Suppressor macrophage (primary cell): ENCODE data around the gene CDC42BPG.
"Not testable (repeated sequence)": the region's sequence is repeated elsewhere in the genome, so short reads cannot be mapped to it uniquely, and the experiment has no call there.

Experiments
- DNase-seq, 4 experiments: peaks; one replicate each; pipeline ENCODE4 v3.0.0-alpha.2; 2020 to 2022

The CDC42BPG gene

DNA sequence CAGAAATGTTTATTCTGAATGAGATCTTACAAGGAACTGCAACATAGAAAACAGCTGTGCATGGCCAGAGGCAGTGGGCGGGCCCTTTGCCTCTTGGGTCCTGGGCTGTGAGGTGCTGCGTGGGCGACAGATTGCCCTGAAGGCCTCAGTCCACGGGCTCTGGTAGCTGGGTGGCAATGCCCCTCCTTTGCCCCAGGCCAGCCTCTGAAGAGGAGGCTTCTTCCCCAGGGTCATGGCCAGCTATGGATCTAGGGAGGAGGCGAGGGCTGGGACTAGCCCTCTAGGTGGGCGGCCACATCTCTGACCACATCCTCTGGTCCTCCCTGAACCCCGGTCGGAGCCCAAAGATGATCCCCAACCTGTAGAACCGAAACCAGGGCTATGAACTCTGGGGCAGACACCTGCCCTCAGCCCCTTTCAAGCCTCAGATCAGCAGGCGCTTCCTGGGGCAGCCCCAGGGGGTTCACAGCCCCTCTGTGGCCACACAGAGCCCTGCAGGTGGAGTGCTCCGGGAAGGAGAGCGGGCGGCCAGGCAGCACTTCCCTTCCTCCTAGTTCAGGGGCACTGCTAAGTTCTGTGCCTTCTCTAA, 6.6 kb upstream of the CDC42BPG start:
- DNase-seq: peak; percentile 41 to 74 (median 66)

DNA sequence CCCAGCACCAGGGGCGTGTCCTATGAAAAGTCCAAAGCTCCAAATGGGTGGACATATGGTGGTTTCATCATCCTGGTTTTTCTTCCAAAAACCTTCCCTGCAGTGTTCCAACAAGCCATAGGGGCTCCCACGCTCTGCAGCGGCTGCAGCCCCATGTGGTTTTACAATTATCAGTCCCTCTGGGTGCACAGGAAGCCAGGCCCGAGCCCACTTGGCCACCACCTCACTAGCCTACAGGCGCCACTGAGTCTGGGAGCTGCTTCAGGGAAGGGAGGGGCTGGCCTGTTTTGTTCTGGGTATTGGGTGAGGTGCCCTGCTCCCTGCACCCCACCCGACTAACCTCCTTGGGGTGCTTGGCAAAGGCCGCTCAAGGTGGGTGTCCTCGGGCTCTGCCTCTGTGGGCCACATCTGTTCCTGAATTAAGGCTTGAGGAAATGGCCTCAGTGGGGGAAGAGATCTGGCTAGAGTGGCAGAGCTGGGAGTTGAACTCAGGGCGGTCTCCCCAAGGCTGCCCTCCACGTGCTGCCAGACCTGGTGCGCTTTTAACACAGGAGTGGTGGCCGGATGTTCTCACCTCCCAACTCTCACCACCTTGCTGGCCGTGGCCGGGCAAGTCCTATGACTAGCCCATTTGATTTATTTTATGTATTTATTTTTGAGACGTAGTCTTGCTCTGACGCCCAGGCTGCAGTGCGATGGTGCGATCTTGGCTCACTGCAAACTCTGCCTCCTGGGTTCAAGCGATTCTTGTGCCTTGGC, 5.3 kb upstream of the CDC42BPG start:
- no peak for DNase-seq

DNA sequence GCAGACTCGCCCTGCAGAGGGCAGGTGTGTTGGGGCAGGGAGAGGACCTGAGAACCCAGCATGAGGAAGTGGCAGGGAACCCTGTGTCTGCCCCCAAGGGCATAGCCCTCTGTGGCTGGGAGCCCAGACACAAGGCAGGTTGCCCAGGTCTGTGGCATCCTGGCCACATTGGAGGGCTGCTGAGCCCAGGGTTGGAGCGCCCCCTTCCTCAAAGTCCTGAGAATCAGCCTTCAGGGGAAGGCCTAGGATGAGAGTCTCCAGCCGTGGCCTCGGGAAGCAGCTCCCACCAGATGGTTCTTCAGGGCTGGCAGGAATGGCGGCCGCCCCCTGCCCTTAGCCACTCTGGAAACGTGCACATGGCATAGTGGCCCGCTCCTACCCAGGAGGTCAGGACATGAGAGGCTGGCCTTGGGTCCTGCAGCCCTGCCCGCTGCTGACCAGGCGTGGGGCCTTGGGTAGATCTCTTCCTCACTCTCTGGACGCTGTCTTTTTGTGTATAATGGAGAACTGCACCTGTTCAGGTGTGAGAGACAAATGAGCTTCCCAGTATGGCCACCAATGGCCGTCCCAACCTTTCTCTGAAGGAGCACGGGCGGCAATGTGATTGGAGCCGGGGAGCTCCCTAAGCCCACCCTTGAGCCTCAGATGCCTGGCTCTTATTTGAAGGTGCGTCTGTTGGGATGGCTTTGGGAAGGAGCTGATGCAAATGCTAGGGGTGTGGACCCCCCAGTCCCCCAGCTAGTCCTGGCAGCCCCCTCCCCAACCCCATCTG, 4.6 kb upstream of the CDC42BPG start:
- DNase-seq: no peak

DNA sequence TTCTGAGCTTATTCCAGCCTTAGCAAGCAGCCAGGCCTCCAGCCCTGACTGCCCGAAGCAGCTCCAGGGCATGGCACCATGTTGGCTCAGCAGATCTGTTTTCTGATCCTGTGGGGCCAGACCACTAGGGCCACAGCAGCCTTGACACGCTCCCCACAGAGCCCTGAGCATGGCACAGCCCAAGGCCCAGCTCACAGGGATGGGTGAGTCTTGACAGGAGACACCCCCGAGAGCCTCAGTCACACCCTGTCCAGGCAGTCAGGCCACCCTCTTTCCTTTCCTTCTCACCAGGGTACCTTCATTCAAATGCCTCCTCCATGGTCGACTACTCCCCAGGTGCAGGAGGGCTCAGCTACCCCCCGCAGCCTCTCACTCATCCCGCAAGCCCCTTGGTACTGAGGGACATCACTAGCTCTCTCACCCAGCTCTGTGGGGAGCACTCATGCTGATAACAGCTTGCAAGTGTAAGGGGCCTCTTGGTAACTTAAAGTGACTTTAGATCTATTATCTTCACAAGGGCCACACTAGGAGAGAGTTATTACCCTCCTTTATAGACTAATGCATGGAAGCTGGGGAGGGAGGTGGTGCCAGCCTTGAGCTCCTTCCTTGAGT, 3.9 kb upstream of the CDC42BPG start:
- DNase-seq: no peak

DNA sequence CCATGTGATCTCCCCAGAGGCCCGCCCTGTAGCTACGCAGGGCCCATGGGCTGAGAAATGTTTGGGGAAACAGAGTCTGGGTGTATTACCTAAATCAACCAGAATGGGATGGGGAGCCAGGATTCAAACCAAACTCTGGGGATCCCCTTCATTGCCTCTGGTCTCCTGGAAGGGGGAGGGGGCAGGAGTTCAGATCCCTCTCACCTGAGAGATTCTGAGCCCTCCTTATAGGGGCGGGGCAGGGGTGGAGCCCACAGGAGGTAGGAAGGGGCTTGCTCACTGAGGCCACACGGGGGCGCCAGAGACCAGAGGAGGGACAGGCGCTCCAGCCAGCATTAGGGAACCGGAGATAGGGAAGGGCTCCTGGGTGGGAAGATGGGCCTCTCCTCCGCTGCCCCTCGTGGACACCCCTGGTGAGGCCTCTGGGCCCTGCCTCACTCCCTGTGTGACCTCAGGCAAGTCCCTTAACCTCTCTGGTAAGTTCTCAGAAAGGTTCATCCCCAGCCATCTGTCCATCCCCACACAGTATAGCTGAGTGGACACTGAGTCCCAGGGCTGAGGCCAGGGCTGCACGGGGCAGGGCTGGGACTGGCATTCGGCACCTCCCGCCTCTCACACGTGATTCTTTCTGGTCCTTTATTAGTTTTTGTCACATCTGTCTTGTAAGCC, 2.7 kb upstream of the CDC42BPG start:
- peak; percentile 96 to 98 (median 98) for DNase-seq

DNA sequence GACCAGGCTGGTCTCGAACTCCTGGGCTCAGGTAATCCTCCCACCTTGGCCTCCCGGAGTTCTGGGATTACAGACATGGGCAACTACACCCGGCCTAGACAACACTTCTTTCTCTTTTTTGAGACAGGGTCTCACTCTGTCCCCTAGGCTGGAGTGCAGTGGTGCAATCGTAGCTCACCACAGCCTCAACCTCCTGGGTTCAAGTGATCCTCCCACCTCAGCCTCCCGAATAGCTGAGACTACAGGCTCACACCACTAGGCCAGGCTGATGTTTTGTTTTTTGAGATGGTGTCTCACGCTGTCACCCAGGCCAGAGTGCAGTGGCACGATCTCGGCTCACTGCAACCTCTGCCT, 1.3 kb upstream of the CDC42BPG start:
- not testable (repeated sequence) for DNase-seq

DNA sequence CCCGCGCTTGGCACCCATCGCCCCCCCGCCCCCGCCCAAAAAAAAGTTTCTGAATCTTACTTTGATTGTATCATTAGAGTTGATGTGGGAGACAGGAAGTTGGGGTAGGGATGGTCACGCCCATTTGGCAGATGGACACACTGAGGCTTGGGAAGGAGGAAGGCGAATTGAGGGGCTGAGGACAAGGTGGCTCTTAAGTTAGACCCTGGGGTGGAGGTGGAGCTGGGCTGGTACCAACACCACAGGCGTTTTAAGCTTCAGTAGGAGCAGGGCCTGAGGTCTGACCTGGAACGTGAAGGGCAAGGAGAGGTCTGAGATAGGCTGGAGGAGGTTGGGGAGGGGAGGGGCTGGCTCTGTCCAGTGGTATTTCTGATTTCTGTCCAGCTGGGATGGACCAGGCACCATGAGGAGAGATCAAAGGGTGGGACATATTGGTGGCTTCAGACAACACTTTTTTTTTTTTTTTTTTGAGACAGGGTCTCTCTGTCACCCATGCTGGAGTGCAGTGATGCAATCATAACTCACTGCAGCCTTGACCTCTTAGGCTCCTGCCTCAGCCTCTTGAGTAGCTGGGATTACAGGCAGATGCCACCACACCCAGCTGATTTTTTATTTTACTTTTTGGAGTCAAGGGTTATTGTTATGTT, 799 bp upstream of the CDC42BPG start:
- DNase-seq: no peak

DNA sequence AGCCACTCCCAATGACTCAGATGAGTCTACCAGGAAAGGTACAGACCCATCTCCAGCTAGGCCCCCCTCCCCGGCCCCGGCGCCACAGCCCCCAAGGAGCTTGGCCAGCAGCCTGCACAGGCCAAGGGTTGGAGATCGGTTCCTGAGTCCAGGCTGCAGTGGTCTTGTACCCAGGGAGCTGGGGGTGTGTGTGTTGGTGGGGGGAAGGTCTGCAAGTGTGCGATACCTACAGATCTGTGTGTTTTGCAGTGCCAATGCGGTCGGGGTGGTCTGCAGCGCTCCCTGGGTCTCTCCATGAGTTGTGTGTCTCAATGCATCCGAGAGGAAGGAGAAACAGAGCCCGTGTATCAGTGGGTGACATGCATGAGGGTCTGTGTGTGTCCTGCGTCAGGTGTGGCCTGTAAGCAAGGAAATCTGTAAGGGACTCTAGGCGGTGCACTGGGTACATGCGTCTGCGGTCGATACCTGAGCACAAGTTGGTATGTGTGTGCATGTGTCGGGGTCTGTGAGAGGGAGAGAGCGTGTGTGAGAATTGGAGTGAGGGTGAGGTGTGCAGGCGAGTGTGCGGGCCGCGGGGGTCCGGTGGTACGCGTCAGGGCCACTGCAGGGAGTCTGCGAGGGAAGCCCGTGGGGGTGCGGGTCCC, 645 bp downstream of the CDC42BPG start:
- no peak for DNase-seq

DNA sequence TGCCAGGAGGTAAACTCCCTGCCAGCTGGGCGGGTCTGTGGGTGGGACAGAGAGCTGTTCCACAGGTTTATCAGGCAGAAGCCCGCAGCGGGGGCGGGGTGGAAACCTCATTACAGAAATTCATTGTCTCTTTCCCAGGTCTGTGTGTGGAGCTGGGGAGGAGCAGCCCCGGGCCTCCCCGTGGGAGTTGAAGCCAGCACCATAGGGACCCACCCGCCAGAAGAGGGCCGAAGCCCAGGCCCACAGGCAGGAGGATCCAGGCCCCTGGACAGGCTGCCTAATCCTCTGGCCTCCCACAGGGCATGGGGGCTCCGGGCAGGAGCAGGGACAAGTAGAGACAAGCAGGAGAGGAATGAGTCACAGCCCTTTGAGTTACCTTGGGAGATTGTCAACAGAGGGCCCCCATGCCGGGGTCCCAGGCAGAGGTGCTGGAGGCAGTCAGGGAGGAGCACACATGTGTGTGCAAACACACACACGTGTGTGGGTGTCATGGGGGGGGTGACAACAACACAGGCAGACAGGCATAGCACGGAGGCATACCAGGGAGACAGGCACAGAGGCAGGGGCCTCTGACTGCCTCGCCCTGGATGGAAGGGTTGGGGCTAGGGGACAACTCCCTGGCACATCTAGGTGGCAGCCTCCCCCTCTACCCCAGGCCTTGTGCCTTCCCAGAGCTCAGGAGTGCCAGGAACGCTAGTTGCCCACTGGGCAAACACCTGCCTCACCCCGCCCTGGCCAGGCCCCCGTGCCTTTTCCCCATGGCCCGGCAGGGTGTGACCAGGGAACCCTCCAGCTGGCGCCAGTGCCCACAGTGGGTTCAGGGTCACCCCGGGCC, 1.4 kb downstream of the CDC42BPG start:
- no peak for DNase-seq

DNA sequence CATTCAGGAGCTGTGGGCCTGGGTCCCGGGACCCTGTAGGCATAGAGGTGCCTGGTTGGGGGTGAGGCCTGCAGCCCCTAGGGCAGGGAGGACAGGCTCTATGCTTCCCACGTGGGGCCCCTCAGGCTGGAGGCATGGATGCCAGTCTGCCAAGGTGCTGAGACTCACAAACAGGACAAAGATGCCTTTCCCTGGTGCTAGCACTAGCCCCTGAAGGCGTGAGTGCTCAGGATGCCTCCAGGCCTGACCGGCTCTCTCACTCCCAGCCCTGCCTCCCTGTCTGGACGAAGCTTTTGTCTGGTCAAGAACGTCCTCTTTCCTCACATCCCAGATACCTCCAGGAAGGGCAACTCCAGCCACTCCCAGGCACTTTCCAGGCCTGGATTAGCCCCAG, 2.1 kb downstream of the CDC42BPG start:
- no peak for DNase-seq

DNA sequence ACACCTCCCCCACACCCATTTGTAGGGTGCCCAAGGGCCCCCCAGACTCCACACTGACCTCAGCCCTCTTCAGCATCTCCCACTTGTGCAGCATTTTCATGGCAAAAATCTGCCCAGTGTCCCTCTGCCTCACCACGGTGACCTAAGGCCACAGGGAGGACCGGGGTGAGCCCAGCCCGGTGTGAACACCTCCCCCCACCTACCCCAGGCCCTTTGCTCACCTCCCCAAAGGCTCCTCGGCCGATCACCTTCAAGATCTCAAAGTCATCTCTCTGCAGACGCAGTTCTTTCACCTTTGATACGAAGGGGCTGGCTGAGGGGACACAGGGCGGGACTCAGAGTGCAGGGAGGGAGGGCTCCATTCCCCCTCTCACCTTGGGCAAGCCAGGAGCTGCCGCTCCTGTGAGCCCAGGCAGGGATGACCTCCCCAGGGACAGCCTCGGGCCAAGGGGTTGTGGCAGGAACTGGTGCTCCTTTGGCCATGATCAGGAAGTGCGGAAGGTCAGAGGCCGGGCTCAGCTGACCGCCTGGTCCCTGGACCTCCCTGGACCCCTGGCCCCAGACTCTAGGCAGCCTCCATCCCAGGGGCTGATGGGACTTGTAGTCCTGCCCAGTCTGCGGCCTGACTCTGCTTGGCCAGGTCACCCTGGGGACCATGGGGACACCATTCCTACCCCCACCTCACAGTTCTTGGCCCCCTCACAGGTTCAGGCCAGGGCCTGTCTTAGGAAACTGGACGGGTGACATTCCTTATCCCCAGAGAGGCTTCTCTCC, 2.7 kb downstream of the CDC42BPG start:
- DNase-seq: no peak

DNA sequence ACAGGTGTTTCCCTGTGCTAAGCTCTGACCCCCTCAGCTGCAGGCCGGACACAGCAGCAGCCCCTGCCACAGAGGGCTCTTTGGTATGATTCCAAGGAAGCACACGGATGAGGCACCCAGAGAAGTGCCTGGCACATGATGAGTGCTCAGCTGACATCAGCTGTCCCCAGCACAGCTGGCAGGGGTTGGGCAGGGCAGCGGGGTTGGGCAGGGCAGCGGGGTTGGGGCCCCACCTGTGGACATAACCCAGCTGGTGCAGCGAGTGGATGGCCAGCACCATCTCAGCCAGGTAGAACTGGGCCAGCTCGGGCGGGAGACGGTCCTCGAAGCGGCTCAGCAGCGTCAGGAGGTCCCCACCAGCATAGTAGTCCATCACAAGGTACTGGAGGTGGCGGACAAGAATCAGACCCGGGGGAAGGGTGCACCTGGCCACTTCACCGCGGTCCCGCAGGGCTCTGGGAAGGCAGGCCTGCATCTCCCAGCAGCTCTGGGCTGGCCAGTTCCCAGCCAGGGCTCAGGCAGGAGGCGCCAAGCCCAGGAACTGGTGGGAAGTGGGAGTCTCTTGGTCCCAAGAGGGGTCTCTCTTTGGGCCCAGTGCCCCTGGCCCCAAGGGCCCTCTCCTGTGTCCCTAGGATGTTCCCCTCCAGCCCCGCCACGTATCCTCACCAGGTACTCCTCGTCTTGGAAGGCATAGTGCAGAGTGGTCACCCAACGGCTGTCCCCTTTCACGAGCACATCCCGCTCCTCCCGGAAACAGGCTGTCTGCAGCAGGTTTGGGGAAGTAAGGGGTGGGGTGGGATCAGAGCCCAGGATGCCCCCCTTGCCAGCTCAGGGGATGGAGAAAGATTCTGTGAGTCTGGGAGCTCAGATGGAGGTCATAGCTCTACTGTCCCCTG, 4.3 kb downstream of the CDC42BPG start:
- no peak for DNase-seq

DNA sequence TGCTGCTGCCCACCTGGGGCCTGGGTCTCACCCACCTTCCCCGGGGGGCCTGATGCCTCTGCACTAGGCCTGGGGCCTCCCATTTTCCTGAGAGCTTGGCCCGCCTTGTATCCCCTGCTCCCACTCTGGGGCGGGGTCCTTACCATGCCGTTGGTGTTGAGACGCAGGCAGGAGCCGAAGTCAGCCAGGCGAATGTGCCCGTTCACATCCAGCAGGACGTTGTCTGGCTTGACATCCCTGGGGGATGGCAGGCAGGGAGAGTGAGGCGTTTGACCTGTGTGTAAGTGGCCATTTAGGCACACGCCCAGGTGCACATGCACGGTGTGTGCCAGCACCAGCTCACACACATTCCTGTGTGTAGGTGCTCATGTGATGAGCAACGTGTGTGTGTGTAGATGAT, 5.1 kb downstream of the CDC42BPG start:
- no peak for DNase-seq

DNA sequence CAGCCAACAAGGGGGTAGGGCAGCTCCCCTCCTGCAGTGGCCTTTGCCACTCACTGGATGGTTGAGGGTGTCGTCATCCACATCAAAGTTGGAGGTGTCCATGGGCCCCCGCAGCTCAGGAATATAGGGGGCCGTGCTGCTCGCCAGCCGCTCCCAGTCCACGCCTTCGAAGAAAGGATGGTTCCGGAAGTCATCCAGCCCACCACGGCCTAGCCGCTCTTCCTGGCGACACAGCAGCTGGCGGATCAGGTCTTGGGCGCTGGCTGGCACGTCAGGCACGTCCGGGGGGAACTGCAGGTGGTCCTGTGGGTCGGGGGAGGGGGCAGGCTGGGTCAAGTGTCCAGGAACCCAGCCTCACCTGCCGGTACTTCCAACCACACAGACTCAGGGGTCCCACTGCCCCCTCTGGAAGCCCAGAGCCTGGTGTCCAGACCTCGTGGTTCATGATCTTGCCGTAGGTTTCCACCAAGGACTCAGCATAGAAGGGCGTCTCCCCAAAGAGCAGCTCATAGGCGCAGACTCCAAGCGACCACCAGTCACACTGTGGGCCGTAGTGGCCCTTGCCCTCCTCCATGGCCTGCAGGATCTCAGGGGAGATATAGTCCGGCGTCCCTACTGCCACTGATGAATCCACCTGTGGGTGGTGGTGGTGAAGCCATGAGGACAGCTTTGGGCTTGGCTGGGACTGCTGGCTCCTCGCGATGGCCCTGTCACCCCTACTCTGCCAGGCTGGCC, 5.7 kb downstream of the CDC42BPG start:
- DNase-seq: no peak

DNA sequence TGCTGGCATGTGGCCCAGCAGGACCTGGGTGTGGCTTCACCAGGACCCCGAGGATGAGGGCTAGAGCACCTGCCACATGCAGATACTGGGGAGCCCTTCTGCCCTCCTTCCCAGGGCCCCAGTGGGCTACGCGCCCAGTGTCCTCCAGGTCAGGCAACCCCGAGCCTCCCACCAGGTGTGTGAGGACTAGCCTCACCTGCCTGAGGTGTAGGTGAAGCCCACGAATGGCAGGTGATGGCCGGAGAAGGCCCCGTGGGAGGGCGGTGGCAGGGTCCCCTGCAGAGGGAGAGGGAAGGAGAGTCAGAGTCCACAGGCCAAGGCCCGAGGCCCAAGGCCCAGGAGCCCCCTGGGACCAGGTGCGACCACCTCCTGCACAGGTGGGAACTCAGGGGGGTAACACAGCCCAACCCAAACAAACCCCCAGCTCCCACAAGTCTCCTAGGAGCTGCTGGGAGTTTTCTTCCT, 6.5 kb downstream of the CDC42BPG start:
- DNase-seq: no peak

DNA sequence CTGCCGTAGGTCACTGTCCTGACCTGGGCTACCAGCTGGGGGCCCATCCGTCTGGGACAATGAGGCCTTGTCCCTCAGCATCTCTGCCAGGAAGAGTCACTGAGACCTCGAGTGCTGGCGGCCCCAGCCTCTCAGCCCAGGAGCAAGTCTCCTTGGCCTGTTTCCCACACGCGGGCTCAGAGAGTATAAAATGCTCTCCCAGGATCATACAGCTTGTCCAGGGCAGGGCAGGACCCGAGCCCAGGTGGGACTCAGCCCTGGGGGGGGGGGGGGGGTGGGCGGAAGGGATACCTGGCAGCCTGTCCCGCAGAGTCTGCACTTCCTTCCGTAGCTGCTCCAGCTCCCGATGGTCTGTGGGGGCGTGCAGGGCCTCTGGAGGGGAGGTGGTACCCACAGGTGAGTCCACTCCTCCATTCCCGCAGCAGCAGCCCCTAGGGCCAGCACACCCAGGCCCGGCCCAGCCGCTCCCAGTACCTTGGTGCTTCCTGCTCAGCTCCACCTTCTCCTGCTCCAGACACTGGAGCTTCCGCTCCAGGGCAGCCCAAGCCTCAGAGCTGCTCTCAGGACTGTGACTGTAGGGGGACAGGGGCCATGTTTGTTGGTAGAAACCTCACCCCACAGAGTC, 7.9 kb downstream of the CDC42BPG start:
- no peak for DNase-seq

DNA sequence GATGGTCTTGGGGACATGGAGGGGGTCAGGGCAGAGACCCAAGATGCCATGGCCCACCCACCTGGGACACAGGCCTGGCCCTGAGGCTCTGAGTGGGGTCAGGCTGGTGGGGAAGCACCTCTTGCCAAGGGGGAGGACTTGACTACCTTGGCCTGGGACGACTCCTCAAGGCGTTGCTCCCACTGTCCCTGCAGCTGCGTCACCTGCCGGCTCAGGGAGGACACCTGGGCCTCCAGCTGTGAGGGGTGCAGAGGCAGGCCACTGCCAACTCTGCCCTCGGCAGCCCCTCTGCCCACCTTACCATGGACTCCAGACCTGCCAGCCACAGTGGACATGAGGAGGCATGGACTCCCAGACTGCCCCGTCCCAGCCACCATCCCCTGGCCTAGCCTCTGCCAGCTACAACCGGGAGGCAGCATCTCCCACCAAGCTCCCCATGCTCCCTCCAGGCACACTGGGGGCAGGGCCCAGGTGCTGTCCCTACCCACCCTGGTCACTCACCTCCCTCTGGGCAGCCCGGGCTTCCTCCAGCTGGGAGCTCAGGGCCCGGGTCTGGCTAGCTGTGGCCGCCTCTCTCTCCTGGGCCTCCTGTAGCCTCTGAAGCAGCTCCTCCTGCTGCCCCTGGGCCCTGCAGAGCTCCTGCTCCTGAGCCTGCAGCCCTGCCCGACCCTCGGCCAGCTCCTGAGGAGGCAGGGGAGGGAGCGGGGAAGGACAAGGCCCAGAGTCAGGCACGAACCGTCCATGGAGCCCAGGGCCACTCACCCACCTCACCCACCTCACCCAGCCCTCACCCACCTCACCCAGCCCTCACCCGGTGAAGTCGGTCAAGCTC, 8.6 kb downstream of the CDC42BPG start:
- DNase-seq: no peak
